Measurements from ENCODE around the gene CD28. TPM values are rescaled to one million over a fixed set of nuclear protein-coding genes. Genes with fewer than 3 reads are reported as not detected.

CD28 gene
- polyA plus RNA-seq, 1 donor from 2014 or later = not detected

DNA sequence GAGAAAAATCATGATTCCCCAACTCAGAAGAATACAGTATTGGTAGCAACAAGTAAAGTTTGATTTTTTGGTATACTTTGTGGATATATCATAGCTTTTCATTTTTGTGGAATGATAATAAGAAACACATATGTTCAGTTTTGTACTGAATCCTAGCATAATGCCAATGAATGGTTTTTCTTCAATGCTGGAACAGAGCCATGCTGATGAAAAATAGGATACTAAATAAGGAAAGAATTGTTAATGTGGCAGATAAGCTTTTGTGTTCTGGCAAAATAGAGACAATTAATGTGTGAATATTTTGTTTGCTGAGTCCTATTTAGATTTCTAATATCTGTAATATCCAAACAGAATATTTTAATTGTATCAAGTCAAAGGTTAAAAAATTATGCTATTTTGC, 21.9 kb downstream of the CD28 start:
- Histone ChIP-seq H3K4me2 (ENCODE audit: low read length) (no peak overlapping the region), H3K79me2 (replicated peaks; ENCODE audit: insufficient read depth, low read length) (no peaks in the 10 kb centered on the region), H3K27ac (ENCODE audit: low read length) (no peak overlapping the region), H3K9ac (ENCODE audit: low read length) (no peak overlapping the region), H3F3A (ENCODE audit: insufficient read depth, low read length, poor library complexity, severe bottlenecking) (no peaks in the 10 kb centered on the region), H3K4me3 (ENCODE audit: low read length) (no peak overlapping the region), H2AFZ (ENCODE audit: low read depth, low read length) (no peak overlapping the region), H4K20me1 (ENCODE audit: insufficient read depth) (no peaks in the 10 kb centered on the region), H3K27me3 (ENCODE audit: insufficient read depth, low read depth, low read length) (no peaks in the 10 kb centered on the region), H3K9me3 (ENCODE audit: low read length) (no peaks in the 10 kb centered on the region), H3K9me2 (ENCODE audit: insufficient read depth, low read length) (no peaks in the 10 kb centered on the region), H3K36me3 (ENCODE audit: insufficient read depth, low read length) (no peaks in the 10 kb centered on the region)
- TF ChIP-seq POLR2AphosphoS5 (IDR thresholded peaks at IDR 0.05) (no peak), SMC3 (conservative IDR thresholded peaks at IDR 0.05; ENCODE audit: poor library complexity) (no peak), TAF1 (IDR thresholded peaks at IDR 0.05; ENCODE audit: low read depth) (no peak)
- TF ChIP-seq, protein P1, sequence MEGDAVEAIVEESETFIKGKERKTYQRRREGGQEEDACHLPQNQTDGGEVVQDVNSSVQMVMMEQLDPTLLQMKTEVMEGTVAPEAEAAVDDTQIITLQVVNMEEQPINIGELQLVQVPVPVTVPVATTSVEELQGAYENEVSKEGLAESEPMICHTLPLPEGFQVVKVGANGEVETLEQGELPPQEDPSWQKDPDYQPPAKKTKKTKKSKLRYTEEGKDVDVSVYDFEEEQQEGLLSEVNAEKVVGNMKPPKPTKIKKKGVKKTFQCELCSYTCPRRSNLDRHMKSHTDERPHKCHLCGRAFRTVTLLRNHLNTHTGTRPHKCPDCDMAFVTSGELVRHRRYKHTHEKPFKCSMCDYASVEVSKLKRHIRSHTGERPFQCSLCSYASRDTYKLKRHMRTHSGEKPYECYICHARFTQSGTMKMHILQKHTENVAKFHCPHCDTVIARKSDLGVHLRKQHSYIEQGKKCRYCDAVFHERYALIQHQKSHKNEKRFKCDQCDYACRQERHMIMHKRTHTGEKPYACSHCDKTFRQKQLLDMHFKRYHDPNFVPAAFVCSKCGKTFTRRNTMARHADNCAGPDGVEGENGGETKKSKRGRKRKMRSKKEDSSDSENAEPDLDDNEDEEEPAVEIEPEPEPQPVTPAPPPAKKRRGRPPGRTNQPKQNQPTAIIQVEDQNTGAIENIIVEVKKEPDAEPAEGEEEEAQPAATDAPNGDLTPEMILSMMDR (IDR thresholded peaks at IDR 0.05; ENCODE audit: poor library complexity, severe bottlenecking) = no peak

DNA sequence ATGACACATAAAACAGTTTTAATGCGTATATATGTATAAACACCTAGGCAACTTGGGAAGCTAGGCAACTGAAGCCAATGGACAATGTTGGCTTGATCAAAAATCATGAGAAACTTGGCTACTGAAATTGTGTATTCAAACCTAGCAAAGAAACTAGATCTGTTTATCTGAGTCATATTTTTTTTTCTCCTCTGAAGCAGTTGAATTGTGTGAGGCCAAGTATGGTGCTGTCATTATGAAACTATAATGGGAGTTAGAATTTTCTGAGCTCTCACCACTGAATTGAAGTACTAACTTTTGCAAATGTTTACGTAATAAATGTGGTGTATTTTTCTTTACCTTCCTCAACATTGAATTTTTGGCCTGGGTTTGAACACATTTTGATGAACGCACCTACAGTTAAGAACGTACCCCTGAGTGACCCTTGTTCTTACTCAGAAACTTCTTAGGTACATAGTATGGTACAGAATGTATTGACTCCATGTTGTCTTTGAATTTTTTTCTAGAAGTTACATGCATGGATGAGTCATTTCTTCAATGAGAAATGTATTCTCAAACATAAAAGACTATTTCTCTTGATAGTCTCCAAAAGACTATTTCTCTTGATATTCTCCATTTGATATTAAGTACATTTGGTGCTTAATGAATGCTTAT, 23.8 kb downstream of the CD28 start:
- Histone ChIP-seq H2AFZ (ENCODE audit: low read depth, low read length) (no peak overlapping the region), H3K9me2 (ENCODE audit: insufficient read depth, low read length) (no peaks in the 10 kb centered on the region), H3K4me2 (ENCODE audit: low read length) (no peak overlapping the region), H4K20me1 (ENCODE audit: insufficient read depth) (no peaks in the 10 kb centered on the region), H3K27me3 (ENCODE audit: insufficient read depth, low read depth, low read length) (no peaks in the 10 kb centered on the region), H3K9me3 (ENCODE audit: low read length) (no peaks in the 10 kb centered on the region), H3K9ac (ENCODE audit: low read length) (no peak overlapping the region), H3F3A (ENCODE audit: insufficient read depth, low read length, poor library complexity, severe bottlenecking) (no peaks in the 10 kb centered on the region), H3K36me3 (ENCODE audit: insufficient read depth, low read length) (no peaks in the 10 kb centered on the region), H3K27ac (ENCODE audit: low read length) (no peak overlapping the region), H3K79me2 (replicated peaks; ENCODE audit: insufficient read depth, low read length) (no peaks in the 10 kb centered on the region), H3K4me3 (ENCODE audit: low read length) (no peak overlapping the region)
- TF ChIP-seq EZH2 (IDR thresholded peaks at IDR 0.05; ENCODE audit: borderline replicate concordance, insufficient read depth, low read length, poor library complexity, severe bottlenecking) (no peak), TAF1 (IDR thresholded peaks at IDR 0.05; ENCODE audit: low read depth) (no peak), MXI1 (conservative IDR thresholded peaks at IDR 0.05; ENCODE audit: poor library complexity, severe bottlenecking) (no peak), RAD21 (conservative IDR thresholded peaks at IDR 0.05) (no peak), SMC3 (conservative IDR thresholded peaks at IDR 0.05; ENCODE audit: poor library complexity) (no peak), EP300 (conservative IDR thresholded peaks at IDR 0.05; ENCODE audit: poor library complexity, severe bottlenecking) (no peak), POLR2AphosphoS5 (IDR thresholded peaks at IDR 0.05) (no peak), REST (IDR thresholded peaks at IDR 0.05; ENCODE audit: borderline replicate concordance) (no peak)
- TF ChIP-seq, protein P1 (IDR thresholded peaks at IDR 0.05; ENCODE audit: poor library complexity, severe bottlenecking) = no peak

Data from neural cell (in vitro differentiated cells).